Endothelial cell of hepatic sinusoid (primary cell): ENCODE measurements around the gene GLI2.

Source experiments
- in situ Hi-C: cut with HindIII; loops from 2 replicates; pipeline ENCODE4 v1.10.0; 2017; ENCODE audit warnings: low sequenced_read_pairs

The GLI2 gene

DNA sequence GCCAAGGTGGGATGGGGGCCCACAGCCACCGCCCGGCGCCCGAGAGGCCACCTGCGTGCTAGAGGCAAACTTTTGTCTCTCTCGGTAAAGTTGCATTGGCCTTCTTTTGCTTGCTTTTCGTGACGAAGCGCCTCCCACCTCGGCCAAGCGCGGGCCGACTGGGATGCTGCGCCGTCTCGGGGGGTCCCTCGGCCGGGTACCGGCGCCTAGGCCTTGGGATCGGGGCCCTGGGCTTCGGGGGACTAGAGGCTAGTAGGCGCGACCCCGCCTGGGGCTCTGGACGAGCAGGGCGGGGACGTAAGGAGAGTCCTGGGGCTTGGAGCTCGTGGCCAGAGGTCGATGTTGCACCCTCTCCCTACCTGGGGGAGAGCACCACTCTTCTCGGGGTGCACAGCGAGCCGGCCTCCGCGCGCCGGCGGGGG lies 545 bp downstream of the GLI2 start:
- in situ Hi-C loops, result loop anchor here (5.0 kb wide), 2 partner anchors 34 to 46 kb away; no protein-coding TSS in a partner anchor

GRCh38 chr2:120736624-120737339 lies 1.1 kb downstream of the GLI2 start:
- in situ Hi-C loops, result loop anchor here (5.0 kb wide), 2 partner anchors 34 to 46 kb away; no protein-coding TSS in a partner anchor

DNA sequence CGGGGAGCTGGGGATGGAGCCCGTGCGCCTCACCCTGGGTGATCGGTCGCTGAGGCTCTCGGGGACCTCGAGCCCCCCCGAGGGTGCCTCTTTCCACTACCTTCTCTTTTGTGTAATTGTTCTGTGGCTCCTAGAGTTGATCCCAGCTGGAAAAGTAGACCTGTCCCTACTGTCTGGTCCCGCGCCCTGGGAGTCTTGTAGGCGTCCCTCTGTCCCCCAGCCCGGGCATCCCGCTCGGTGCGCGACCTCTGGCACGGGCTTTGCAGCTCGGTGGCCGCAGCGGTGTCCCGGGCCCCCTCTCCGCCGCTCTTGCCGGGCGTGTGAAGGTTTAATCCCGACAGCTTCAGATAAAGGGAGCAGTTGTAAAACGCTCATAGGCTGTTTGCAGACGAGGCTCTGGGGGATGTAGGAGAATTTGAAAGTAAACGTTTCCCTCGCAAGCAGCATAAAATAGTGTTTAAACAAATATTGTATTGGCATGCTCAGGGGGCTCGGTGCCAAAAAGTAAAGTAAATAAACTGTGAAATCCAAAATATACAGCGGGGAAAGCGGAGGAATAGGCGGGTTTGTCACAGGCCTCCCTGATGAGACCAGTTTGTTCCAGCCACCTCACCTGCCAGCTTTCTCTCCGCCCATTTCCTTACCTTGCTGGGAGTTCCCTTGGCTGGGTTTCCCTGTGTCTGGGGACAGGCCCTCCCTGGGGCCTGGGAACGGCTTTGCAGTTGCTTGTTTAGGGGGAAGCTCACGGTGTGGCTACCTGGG lies 1.9 kb downstream of the GLI2 start:
- in situ Hi-C loops, result loop anchor here (5.0 kb wide), 2 partner anchors 35 to 45 kb away; no protein-coding TSS in a partner anchor

DNA sequence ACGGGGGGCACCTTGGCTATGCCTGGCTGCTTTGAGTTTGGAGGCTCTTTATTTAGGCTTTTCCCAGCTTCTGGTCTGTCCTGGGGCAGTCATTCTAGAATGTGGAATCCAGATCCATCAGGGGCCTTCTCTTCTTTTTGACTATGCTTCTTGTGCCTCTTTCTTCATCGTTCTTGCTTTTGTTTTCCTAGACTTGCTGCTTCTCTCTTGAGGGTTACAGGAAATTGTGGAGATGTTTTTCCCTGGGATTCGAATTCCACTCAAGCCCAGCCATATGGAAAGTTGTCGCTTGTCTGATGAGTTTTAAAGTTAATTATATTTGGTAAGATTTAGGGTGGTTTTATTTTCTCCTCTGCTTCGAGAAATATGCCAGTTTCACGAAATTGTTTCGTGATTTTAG lies 2.4 kb downstream of the GLI2 start:
- in situ Hi-C loops, result loop anchor here (5.0 kb wide), 2 partner anchors 36 to 44 kb away; no protein-coding TSS in a partner anchor

DNA sequence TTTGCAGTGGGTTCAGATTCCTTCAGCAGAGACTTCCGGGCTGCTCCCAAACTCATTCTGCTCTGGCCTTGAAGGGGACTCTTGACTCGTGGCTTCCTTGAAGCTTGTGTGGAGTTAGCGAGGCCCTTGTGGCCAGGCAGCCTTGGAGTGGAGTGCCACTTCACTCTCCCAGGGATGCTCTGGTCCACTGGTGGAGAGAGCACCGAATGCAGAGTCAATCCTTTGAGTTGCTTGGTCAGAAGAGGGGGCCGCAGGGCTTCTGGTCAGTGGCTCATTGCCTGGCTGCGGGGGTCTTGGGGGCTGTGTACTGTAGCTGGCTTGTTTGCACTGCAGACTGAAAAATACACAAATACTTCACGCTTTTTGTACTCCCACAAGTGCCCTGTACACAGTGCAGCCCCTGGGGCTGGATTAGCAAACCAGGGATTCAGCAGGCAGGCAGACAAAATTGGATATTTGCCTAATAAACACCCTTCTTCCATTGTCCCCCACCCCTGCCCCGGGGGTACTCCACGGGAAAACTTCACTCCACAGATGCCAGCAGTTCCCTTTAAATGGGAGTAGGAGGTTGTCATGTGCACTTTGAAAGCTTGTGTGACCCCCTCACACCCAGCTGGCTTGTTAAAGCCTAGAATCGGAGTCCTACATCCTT lies 3.2 kb downstream of the GLI2 start:
- in situ Hi-C loops, result loop anchor here (5.0 kb wide), 2 partner anchors 37 to 43 kb away; no protein-coding TSS in a partner anchor

DNA sequence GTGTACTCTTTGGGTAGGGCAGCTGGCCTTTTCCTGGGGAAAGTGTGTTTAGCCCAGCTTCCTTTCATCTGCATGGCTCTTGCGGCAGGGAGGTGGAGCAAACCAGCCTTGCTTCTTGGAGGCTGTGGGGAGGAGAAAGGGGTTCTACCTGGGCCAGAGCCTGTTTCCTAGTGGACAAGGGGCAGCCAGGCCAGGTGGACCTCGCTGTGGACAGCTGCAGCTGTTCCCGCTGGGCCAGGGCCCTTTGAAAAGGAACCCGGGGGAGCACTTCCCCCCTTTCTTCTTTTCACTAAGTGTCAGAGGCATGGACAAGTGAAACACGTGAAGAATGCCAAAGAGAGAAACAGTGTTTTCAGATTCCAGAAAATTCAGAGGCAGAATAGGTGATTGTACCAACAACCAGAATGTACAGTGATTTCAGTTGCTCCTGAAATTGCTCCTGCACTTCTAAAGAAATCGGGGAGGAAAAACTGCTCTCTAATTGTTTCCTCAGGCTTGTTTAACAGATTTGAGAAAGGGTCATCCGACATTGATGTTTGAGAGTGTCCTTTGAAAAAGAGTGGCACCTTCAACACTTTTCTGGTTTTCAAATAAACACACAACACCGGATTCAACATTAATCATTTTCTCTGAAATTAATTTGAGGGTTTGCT lies 3.9 kb downstream of the GLI2 start:
- in situ Hi-C loops, result loop anchor here (5.0 kb wide), 2 partner anchors 37 to 43 kb away; no protein-coding TSS in a partner anchor

GRCh38 chr2:120740375-120740764 lies 4.7 kb downstream of the GLI2 start:
- in situ Hi-C loops, result no loop called here

DNA sequence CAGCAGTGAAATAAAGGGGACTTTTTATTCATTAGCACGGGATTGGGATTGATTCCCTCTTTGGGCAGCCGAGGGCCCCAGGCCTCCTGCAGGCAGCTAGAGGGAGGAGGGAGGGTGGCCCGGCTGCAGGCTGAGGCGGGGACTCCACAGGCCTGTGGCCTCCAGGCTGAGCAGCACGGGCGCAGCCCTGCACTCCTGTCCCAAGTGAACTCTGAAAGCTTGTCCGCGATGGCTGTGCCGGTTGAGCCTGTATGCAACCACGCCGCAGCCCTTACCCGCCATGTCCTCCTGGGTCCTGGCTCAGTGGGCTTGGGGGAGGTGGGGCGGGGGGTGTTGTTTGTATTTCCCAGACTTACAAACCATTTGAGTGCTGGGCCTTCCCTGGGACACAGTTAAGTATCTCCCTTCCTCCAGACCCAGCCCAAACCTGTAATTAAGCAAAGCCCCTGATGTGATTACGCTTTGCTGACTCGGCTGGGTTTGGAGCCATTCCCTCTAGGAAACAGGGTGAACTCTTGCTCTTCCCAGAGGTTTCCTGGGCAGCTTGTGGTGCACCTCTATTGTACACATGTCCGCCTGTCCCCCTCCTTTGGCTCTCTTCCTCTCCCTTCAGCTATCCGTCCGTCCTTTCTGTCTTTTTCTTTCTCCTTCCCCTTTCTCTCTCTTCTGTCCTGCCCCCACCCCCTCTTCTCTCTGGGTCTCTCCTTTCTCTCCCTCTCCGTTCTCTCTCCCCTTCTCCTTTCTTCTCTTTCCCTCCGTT lies 5.3 kb downstream of the GLI2 start:
- in situ Hi-C loops, result no loop called here

DNA sequence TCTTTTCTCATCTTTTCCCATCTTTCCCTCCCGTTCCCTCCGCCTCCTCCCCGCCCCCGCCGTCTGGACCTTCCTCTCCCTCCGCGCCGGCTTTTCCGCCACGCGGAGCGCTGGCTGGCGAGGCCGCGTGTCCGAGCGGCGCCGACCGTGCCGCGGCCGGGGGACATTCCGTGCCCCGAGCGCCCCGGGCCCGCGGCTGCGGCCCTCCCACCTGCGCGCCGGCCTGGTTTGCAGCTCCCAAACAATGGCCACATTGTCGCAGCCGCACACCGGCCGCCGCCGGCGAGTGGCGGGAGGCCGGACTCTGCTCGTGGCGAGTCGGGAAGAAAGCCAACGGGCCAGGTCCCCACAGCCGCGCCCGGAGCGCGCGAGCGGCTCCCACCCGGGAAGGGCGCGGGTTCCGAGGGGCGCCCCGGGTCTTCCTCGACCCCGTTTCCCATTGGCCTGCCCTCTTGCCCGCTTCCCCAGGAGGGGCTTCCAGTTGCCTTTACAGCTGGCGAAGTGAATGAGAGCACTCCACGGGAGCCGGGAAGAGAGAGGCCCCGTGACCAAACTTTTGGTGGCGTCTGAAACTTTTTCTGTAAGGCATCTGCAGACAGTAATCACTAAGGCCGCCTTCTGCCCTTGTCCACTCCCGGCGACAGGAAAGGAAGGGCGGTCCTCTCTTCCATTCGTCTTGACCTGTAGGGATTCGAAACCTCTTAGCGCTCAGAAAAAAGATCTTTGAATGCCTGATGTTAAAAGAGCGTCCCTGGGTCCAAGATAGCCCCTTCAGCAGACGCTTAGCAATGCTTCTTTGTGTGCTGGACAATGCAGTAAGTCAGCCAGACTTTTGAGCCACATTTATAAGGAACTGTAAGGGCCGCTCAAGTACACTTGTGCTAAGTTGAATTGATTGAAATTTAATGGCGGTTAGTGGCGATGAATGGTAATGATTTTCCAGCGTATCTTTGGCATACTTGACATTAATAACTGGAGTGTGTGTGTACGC lies 6.2 kb downstream of the GLI2 start:
- in situ Hi-C loops, result no loop called here

DNA sequence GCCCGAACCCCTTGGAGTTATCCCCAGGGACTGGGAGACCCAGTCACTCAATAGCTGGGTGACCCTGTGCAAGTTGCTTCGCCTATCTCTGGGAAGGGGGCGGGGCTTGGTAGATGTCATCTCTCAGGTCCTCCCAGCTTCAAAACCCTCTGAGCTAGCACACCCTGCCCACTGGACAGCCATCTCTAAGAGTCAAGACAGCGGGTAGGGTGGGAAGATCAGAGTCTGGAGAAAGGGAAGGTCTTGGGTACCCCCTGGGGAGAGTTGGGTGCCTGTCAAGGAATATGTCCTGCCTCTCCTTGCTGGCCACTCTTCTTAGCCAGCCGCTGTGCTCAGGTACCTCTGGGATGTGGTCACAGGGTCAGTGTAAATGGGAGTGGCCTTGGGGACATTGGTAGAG lies 8.0 kb downstream of the GLI2 start:
- in situ Hi-C loops, result no loop called here

DNA sequence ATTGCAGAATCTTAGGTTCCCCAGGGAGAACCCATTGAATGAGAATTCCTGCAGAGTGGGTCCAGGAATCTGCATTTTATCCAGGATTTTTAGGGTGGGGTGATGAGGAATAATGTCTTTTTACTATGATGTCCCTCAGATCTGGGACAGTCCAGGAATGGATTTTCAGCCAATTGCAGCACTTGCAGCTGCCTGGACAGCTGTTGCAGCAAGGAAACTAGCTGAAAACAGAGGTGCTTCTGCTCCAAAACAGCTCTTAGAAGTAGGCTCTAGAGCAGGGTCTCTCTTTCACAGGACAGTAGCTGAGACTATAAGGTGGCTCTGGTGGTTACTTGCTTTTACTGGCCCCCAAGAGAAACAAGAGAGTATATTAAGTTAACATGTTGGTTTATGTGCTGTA lies 9.1 kb downstream of the GLI2 start:
- in situ Hi-C loops, result no loop called here

DNA sequence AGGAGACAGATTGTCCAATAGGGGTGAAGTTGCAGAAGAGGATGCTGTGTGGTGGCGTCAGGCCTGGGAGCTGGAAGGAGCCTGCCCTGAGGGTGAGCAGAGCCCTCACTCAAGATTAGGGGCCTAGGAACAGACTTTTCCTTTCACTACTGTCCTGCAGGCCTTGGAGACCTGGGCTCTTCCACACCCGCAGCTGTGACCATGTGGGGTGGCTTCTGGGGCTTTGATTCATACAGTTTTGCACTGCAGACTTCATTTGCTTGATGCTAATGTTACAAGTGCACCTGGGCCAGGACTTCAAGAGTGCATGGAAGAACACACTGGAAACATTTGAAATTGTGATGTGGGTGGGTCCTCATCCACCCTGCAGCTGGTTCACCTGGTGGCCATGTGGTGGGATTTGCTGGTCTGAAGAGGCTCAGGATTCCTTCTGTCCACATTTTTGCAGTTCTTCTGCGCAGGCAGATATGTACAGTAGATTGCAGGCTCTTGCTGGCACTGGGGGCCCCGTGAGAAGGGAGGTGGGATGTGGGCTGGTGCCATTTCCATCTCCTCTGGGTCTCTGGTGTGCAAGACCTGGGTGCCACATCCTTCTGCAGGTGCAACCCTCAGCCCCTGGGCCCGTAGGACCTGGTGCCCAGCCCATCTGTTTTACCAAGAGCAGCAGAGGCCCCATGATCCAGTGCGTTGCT lies 9.9 kb downstream of the GLI2 start:
- in situ Hi-C loops, result no loop called here

DNA sequence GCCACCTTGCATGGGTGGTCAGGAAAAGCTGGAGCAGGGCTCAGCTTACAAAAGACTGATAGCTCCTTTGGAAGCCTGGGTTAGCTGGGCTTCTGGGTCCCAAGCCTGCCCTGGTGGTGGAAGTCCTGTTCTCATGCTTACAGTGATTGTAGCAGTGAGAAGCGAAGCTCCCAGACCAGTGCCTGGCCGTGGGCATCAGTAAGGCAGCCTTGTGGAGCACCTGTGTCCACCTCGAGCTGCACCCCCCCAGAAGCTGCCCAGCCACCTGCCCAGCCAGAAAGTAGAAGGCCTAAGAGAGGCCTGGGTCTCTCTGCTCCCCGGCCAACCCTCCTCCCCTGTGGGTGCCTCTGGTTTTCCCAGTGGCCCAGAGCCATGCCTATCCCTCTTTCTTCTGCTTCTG lies 10.5 kb downstream of the GLI2 start:
- in situ Hi-C loops, result no loop called here

- in situ Hi-C loops, result no loop called here
Observed at GRCh38 chr2:120747281-120747680, 11.6 kb downstream of the GLI2 start.

DNA sequence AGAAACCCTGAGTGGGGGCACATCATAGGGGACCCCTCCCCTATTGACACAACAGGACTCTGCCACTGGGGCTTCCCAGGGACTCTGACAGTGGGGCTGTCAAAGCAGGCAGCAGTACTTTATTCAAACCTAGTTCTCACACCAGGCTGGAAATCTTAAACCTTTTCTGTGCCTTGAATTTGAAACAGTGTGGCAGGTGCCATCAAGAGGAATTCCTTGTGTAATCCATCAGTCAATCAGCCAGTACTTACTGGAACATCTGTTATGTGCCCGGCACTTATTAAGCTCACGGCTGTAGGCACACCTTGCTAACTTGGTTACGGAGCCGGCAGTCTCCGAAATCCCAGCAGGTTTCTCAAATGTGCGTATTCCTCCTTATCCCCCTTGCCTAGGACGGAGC lies 12.0 kb downstream of the GLI2 start:
- in situ Hi-C loops, result no loop called here

GRCh38 chr2:120748310-120748709 lies 12.6 kb downstream of the GLI2 start:
- in situ Hi-C loops, result no loop called here

- in situ Hi-C loops, result no loop called here
Observed at GRCh38 chr2:120748741-120749140, 13.1 kb downstream of the GLI2 start.
